Dermis blood vessel endothelial cell (primary cell): ENCODE measurements around the gene LAMC2. TPM values are rescaled to one million over a fixed set of nuclear protein-coding genes. Genes with fewer than 3 reads are reported as not detected.
A peak's percentile ranks its signal among the peaks of the same experiment; 100 is the strongest.
"Not testable (repeated sequence)": the region's sequence is repeated elsewhere in the genome, so short reads cannot be mapped to it uniquely, and the experiment has no call there.

Experiments used
- DNase-seq: peaks from one replicate; pipeline ENCODE4 v3.0.0; 2010
- total RNA-seq: library from RNA; depleted of rRNA; stranded (reverse); fragments of >200 nt; gene quantifications from 2 replicates; pipeline ENCODE4 v1.2.3, GENCODE V29; 2014

The LAMC2 gene
- 0.70 and 1.5 TPM in 2 replicates for total RNA-seq

DNA sequence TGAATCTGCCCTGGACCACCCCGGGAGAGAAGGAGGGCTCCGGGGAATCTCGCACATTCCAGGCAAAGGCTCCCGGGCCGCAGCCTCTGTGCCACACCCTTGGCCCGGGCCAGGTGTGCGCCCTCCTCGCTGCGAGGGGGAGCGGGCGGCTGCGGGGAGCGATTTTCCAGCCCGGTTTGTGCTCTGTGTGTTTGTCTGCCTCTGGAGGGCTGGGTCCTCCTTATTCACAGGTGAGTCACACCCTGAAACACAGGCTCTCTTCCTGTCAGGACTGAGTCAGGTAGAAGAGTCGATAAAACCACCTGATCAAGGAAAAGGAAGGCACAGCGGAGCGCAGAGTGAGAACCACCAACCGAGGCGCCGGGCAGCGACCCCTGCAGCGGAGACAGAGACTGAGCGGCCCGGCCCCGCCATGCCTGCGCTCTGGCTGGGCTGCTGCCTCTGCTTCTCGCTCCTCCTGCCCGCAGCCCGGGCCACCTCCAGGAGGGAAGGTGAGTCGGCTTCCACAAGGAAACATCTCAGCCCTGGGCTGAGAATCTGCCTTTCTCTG lies at the start of gene LAMC2:
LAMC2 (plus strand) TSS at position 324 of the 550 bp plus-strand sequence; CDS start at position 413, 89 bp downstream.
- no peak for DNase-seq

DNA sequence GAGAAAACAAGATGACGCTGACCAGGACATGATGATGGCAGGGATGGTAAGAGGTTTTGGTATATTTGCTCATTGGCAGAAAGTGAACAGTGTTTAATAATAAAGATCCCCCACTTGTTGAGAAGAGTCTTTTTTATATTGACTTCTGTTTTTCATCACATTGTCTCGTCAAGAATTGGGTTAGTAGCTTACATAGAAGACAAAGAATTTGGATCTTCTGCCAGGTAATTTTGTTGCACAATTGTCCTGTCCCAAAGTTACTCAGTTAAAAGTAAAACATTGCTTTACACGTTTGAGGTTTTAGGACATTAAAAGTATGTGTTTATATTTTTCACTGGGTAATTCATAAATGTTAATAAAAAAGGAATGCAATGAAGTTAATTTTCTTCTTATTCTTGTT lies 48.3 kb upstream of the LAMC2 start:
- DNase-seq = no peak

DNA sequence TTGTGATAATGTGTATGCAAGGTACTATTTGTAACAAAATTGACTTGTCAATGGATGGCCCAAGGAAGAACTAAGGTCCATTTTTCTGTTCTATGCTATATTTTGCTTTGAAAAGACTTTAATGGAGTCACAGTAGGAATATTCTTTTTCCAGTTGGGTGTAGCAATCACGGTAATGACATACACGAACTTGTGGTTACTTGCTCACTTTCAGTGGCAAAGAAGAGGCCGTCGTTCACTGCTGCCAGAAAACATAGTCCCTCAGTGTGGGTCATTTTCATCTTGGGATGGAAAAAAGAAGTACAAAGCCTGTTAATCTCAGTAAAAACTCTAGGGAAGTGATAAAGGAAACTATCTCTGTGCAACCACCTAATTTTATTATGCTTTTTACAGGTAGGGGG lies 47.8 kb upstream of the LAMC2 start:
- DNase-seq = no peak

DNA sequence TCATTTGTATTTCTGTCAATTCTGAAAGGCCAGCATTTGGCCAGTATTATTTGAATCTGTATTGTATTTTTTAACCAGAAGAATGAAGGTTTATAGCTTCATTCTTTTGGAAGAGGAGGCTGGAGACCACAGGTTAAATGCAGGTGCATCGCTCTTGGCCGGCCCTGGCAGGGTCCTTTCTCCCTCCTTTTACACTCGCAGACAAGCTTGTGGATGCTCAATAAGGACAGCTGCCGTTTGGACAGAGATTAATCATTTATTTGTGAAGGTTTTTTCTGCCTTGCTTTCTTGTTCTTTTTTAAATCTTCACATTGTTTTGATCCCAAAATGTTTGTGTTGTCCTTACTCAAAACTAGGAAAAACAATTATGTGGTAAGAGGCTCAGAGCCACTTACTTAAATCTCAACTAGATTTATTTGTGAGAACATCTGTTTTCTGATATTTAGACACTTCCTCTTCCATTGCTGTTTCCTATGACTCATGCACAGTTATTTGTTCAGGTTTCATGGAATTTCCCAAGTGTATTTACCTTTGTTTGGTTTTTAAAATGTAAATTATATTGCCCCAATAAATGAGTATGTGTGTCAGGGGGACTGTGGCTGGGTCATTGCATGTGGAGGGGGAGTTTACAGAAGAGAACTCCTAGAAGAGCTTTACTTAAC lies 46.7 kb upstream of the LAMC2 start:
- DNase-seq = peak; percentile 93

DNA sequence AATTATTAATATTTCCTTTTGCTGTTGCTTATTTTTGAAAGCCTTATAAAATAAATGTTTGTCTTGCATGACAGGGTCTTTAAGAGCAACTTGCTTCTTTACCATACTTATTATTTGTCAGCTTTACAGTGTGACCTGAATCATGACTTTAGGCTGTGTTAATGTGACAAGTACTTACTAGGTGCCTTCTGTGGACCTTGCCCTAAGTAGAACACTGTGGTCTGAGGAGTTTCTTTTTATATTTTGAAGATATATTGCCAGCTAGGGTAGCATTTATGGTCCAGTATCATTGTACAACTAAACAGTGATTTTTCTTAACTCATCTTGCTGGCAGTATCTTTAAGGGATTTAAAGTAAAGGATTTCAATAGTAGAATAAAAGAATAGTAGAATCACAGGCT lies 45.4 kb upstream of the LAMC2 start:
- DNase-seq = no peak

DNA sequence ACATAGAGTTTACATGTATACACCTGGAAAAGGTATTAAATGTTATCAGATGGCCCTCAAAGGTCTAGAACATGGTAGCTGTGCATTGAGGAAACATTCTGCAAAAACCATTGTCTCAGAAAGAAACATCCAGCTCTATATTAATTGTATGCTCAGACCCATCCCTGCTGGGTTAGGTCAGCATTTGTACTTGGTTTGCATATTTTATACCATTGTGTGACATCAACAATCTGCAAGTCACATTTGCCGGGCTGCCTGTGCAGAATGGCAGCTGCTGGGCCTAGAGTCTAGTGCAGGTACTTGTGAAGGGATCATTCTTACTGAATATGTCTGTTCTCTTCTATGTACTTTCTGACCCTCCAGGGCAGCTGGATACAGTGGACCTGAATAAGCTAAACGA lies 43.9 kb upstream of the LAMC2 start:
- no peak for DNase-seq

DNA sequence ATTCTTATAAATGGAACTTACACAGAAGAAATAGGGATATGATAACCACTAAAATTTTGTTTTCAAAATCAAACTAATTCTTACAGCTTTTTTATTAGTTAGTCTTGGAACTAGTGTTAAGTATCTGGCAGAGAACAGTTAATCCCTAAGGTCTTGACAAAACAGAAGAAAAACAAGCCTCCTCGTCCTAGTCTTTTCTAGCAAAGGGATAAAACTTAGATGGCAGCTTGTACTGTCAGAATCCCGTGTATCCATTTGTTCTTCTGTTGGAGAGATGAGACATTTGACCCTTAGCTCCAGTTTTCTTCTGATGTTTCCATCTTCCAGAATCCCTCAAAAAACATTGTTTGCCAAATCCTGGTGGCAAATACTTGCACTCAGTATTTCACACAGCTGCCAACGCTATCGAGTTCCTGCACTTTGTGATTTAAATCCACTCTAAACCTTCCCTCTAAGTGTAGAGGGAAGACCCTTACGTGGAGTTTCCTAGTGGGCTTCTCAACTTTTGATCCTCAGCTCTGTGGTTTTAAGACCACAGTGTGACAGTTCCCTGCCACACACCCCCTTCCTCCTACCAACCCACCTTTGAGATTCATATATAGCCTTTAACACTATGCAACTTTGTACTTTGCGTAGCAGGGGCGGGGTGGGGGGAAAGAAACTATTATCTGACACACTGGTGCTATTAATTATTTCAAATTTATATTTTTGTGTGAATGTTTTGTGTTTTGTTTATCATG lies 42.3 kb upstream of the LAMC2 start:
- no peak for DNase-seq

DNA sequence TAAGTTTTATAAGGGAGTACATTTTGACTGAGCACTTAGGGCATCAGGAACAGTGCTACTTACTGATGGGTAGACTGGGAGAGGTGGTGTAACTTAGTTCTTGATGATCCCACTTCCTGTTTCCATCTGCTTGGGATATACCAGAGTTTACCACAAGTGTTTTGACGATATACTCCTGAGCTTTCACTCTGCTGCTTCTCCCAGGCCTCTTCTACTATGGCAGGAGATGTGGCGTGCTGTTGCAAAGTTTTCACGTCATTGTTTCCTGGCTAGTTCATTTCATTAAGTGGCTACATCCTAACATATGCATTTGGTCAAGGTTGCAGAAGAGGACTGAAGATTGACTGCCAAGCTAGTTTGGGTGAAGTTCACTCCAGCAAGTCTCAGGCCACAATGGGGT lies 41.3 kb upstream of the LAMC2 start:
- no peak for DNase-seq

DNA sequence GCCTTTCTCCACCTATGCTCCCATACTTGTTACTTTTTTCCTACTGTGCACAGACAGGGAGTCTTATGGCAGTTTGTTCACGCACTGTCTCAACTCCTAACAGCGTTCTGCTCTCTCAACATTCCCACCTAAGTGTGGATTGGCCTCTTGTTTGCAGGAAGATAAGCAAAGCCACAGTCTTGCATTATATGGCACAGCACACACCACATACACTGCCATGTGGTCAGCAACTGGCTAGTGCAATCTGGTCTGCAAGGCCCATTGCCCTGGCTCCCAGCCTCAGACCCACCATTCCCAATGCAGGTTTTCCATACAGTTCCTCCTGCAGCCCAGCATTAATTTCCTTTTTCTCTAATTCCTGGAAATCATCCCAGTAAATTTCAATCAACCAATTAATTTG lies 38.3 kb upstream of the LAMC2 start:
- DNase-seq = no peak

DNA sequence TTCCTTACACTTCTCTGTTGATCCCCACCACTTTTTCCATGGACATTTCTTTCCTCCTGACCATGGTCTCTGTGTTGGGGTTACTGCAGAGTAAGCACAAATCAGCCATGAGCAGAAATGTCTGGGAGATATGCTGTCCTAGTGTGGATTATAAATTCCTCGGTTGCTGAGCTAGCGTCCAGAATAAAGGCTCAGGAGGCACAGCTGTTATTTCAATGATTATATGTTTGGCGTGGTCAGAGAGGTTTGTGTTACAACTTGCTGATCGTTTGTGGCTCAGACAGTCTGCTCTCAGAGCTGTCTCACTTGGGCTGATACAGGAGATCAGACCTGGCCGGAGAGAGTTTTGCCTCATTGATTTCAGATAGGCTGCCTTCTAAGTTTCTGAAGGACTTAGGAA lies 37.5 kb upstream of the LAMC2 start:
- DNase-seq = no peak

DNA sequence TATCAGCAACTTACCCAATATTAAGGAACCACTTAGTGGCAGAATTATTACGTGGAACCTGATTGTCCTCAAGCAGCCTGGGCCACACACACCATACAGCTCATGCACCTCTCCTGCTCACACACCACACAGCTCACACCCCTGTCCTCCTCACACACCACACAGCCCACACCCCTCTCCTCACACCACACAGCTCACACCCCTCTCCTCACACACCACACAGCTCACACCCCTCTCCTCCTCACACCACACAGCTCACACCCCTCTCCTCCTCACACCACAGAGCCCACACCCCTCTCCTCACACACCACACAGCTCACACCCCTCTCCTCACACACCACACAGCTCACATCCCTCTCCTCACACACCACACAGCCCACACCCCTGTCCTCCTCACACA lies 36.8 kb upstream of the LAMC2 start:
- no peak for DNase-seq

DNA sequence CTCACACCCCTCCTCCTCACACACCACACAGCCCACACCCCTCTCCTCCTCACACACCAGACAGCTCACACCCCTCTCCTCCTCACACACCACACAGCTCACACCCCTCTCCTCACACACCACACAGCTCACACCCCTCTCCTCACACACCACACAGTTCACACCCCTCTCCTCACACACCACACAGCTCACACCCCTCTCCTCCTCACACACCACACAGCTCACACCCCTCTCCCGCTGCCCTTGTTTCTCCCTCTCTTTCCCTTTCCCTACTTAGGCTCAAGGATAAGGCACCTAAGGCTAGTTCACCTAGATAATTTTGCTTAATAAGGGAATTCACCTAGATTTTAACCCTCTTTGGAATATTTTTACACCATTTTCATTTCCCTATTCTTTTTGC lies 36.0 kb upstream of the LAMC2 start:
- DNase-seq = not testable (repeated sequence)

DNA sequence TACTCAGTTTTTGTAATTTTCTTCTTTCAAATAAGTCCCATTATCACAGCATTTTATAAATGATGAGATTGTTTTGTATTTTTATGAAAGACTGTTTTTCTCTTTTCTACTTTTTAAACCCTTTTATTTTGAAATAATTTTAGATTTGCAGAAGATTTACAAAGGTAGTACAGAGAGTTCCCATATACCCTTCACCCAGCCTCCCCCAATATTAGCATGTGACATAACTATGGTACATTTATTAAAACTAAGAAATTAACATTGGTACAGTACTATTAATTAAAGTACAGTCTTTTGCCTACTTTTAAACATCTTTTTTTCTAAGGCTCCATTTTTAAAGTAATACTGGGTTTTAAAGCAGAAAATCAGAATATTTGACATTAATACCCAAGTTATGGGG lies 35.6 kb upstream of the LAMC2 start:
- no peak for DNase-seq

DNA sequence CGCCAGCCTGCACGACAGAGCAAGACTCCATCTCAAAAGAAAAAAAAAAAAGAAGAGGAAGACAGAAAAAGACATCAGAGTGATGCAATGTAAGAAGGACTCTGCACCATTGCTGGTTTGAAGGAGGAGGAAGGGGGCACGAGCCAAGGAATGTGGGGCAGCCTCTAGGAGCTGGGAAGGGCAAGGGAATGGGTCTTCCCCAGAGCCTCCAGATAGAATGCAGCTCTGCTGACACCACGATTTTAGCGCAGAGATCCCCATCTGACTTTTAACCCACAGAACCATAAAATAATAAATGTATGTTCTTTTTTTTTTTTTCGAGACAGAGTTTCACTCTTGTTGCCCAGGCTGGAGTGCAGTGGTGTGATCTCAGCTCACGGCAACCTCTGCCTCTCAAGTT lies 33.9 kb upstream of the LAMC2 start:
- no peak for DNase-seq

DNA sequence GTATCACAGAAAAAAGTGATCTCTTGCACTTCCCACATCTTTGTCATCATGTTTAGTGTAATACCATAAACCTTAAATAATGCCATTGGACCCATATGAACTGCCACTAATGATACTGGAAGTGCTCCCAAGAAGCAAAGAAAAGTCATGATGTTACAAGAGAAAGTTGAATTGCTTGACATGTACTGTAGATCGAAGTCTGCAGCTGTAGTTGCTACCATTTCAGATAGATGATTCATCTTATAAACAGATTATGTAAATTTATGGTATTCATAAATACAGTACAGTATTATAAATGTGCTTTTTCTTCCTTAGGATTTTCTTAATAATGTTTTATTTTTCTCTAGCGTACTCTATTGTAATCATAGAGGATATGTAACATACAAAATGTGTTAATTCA lies 30.1 kb upstream of the LAMC2 start:
- DNase-seq = no peak

DNA sequence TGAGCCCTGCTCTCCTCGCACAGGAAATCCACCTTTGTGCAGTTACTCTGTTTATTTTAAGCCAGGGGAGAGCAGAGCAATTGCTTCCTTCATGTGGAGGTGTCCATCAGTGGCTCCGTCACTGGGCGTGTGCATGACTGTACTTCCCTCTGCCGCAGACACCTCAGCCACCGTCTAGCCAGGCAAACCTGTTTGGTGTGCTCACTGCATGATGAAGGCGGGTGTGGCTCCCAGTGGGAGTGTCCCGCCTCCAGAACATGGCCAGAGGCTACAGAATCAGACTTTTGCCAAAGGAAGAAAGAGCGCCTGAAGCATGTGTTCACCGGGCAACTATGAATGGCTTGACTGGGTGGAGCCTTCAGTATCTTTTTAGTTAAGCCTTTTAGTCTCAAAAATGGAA lies 26.1 kb upstream of the LAMC2 start:
- peak; percentile 25 for DNase-seq

DNA sequence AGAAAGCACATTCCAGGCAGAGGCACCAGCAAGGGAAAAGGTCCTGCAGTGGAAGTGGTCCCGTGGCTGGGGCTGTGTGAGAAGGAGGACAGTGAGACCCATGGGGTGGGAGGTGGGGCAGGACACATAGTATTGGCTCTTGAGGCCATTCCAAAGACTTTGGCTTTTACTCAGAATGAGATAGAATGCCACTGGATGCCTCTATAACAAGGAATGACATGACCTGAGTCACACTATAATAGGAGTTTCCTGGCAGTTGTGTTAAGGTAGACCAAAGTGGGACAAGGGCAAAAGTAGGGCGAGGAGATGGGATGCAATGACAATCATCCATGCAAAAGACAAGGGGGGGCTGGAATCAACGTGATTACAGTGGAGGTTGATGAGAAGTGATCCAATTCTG lies 24.7 kb upstream of the LAMC2 start:
- no peak for DNase-seq

DNA sequence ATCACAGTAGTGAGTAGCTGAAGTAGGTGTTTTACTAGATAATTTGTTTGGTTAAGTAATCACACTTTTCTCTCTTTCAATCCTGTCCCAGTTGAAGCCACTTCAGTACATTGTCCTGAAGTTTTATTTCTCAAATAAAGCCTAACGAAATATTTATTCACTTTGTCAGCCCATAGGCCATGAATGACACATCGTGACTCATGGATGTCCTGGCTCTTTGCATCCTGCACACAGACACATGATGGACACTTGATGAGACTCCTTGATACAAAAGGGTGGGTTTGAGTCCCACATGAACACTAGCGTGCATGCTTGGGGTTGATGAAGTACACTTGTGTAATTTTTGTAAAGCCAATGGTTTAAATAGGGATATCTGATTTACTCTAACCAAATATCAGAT lies 22.7 kb upstream of the LAMC2 start:
- DNase-seq = peak; percentile 68

DNA sequence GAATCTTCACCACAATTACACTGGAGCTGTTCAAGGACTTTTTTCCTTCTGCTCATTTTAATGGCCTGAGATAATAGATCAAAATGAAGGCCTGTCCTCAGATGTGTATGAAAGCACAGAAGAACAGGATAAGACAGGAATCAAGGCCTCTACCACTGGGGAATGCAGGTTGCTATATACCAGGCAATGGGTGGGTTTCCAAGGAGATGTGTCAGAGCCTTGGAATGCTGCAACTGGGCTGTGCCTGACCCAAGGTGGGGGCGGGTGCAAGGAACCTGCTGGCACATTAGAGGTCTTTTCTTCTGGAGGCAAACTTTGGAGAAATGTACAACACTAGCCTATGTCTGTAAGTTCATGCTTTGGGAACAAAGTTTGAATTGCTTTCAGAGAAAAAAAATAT lies 21.7 kb upstream of the LAMC2 start:
- peak; percentile 86 for DNase-seq

DNA sequence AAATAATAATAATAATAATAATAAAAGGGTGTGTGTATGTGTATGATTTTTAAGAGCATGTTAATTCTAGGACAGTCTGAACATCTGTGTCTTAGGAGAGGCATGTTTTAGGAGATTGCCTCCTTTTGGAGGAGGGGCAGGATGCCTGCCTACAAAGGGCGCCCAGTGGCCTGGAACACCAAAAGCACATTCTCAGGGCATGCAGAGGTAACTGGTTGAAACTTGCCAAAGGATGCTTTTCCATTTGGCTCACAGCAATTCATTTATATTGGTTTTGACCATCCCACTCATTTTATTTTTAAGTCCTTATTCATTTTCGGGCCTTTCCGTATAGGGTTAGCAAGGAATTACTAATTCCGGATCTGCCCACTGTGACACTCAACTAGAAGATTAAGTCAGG lies 21.1 kb upstream of the LAMC2 start:
- no peak for DNase-seq

DNA sequence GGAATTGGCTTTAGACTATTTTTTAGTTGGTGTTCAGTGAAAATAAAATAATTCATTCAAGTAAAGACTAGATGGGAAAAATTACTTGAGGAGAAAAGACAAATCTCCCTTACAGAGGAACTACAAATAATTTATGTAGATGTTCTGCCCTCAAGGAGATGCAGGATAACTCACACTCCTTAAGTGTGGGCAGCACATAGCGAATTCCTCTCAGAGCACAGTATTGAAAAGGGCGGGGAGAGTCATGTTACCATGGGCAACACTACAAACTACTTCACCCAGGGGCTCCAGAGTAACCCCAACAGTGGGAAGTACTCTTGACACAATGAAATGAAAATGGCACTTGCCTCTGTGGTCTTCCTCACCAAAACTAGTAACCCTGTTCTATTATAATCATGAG lies 20.6 kb upstream of the LAMC2 start:
- DNase-seq = no peak

DNA sequence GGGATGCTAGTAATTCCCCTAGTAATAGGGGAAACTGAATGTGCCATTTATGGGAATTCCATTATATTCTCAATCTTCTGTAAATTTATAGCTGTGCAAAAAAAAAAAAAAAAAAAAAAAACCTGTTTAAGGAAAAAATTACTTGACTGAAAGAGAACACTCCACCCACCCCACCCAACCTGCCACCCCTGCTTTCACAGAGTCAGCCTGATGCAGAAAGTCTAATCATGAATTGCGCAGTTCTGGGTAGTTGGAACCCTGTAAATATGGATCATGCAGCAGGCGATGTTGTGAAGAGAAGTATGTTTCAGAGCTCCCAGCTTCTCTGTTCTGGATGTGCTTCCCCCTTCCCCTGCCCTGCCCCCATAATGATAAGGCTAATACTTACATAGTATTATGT lies 19.6 kb upstream of the LAMC2 start:
- no peak for DNase-seq

DNA sequence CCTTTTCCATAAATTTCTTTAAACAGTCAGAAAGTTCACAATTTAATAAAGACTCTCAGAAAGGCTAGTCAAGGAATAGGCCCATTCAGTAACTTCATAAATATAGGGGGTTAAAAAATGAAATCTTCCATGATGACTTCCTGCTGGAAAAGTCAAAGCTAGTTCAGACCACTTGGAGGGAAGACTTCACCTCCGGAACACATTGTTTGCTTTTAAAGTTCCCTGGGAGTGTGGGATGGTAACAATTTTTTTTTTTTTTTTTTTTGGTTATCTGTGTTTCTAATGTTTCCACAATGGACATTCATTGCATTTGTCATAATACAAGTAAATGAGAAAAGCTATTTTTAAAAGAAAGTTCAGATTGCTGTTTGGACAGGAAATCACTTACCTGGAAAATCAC lies 18.4 kb upstream of the LAMC2 start:
- DNase-seq = peak; percentile 42

DNA sequence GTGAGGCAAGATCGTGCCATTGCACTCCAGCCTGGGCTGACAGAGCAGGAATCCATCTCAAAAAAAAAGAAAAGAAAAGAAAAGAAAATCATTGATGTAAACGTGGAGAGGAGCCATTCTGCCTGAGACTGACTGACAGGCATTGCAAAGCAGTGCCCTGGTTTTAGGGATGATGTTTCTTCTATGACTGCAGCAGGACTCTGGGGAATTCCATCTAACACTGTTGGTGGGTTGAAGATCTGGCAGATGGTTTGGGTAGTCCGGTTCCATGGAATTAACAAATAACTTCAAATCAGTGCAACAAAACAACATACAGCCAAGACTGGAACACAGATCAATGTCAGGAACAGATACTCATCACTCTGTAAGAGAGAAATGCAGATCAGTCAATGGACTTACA lies 17.8 kb upstream of the LAMC2 start:
- no peak for DNase-seq
